ENCODE data around the gene ZNF365. TPM values are rescaled to one million over a fixed set of nuclear protein-coding genes. Genes with fewer than 3 reads are reported as not detected.
A peak's percentile ranks its signal among the peaks of the same experiment; 100 is the strongest.

The ZNF365 gene
- total and polyA plus RNA-seq, 12 donors, result 0.11 to 2.3 (median 0.75) TPM; not detected in 2

DNA sequence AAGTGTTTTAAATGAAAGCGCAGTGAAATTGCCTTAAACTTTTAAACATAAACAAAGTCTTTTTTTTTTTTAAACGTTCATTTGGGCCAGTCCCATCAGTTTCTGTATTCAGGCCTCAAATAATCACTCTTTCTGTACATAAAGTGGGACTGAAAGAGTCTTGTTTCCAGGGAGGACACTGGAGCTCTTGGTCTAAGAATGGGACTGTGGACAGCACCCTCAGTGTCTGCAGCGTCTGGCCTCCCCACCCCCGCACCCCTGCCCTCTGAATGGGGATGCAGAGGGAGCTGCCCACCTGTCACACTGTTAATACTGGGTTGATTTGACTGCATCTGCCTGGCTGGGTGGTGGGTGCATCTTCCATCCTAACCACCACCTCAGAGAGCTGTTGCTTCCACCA is 5.2 kb downstream of the ZNF365 start:
- intact Hi-C loops (cut with DNase I), result no loop called here
- DNase-seq, result no peak
- TF ChIP-seq CTCF (IDR thresholded peaks at IDR 0.05) (no peak), POLR2A (IDR thresholded peaks at IDR 0.05) (no peak)
- peak overlapping the region in 1 of 5 donors; percentile 48 for H3K27ac ChIP-seq
- H3K4me1 ChIP-seq (replicated peaks in 1 of 2), result no peaks in the 10 kb centered on the region
- H3K36me3 ChIP-seq (replicated peaks in 1 of 2), result no peaks in the 10 kb centered on the region
- H3K9me3 ChIP-seq (replicated peaks in 1 of 3), result no peaks in the 10 kb centered on the region
- 80 to 85% (median 82%) methylated on average over 4 of the region's 4 CpGs for WGBS, 4 donors
- H3K4me3 ChIP-seq, result no peak overlapping the region
- H3K27me3 ChIP-seq, result peaks cover 9% of the 10 kb centered on the region

DNA sequence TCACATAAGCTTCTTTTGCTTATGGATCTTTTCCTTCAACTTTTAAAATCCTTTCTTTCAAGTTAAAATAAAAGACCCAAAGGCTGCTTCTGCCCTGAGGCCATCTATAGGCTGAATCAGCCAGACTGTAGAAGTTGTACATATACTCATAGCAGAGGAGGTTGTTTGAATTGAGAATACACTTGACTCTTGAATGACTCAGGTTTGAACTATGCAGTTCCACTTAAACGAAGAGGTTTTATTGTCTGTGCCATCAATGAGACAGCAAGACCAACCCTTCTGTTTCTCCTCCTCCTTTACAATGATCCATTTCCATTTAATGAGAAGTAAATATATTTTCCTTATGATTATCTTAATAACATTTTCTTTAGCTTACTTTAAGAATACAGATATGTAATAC is 5.8 kb downstream of the ZNF365 start:
- intact Hi-C loops (cut with DNase I), result no loop called here
- Histone ChIP-seq H3K4me3 (no peak overlapping the region), H3K27me3 (peaks cover 4% of the 10 kb centered on the region), H3K4me1 (replicated peaks in 1 of 2) (no peaks in the 10 kb centered on the region), H3K9me3 (replicated peaks in 1 of 3) (no peaks in the 10 kb centered on the region), H3K27ac (peak overlapping the region in 1 of 5 donors; percentile 48), H3K36me3 (replicated peaks in 1 of 2) (no peaks in the 10 kb centered on the region)
- TF ChIP-seq POLR2A (IDR thresholded peaks at IDR 0.05), result no peak
- no peak for TF ChIP-seq CTCF (IDR thresholded peaks at IDR 0.05)
- no peak for DNase-seq
- 43 to 67% (median 59%) methylated on average over 1 of the region's 1 CpG for WGBS, 4 donors

- DNase-seq, result peak in 1 of 7 donors; percentile 76
- Histone ChIP-seq H3K36me3 (replicated peaks in 1 of 2) (no peaks in the 10 kb centered on the region), H3K27me3 (no peaks in the 10 kb centered on the region), H3K4me3 (no peak overlapping the region), H3K27ac (peak overlapping the region in 1 of 5 donors; percentile 48), H3K4me1 (replicated peaks in 1 of 2) (no peaks in the 10 kb centered on the region), H3K9me3 (replicated peaks in 1 of 3) (no peaks in the 10 kb centered on the region)
- 82 to 90% (median 86%) methylated on average over 6 of the region's 6 CpGs for WGBS, 4 donors
- no peak for TF ChIP-seq POLR2A (IDR thresholded peaks at IDR 0.05)
- TF ChIP-seq CTCF (IDR thresholded peaks at IDR 0.05), result no peak
- intact Hi-C loops (cut with DNase I), result no loop called here
Measured at GRCh38 chr10:62381385-62382102, 7.4 kb downstream of the ZNF365 start.

- Histone ChIP-seq H3K9me3 (replicated peaks in 1 of 3) (no peaks in the 10 kb centered on the region), H3K27me3 (no peaks in the 10 kb centered on the region), H3K4me1 (replicated peaks in 1 of 2) (no peaks in the 10 kb centered on the region), H3K27ac (peak overlapping the region in 1 of 5 donors; percentile 48), H3K4me3 (no peak overlapping the region), H3K36me3 (replicated peaks in 1 of 2) (no peaks in the 10 kb centered on the region)
- DNase-seq, result no peak
- intact Hi-C loops (cut with DNase I), result no loop called here
- no peak for TF ChIP-seq POLR2A (IDR thresholded peaks at IDR 0.05)
- TF ChIP-seq CTCF (IDR thresholded peaks at IDR 0.05), result no peak
- 68 to 82% (median 79%) methylated on average over 4 of the region's 4 CpGs for WGBS, 4 donors
Measured at GRCh38 chr10:62382831-62383230, 8.7 kb downstream of the ZNF365 start.
